Heart right ventricle (tissue), 16 donors: Measurements from ENCODE around the gene RLF. TPM values are rescaled to one million over a fixed set of nuclear protein-coding genes. Genes with fewer than 3 reads are reported as not detected.

Experiments
- ATAC-seq, 8 donors: fragments of 200-7000 bp; cut with Tn5 transposase; one replicate each; pipeline ENCODE4 v1.9.1; 2020; ENCODE audit warnings: mild to moderate bottlenecking in 8 of 8, moderate library complexity in 8 of 8, moderate number of reproducible peaks in 1 of 8
- DNase-seq, 2 donors: peaks; one replicate each; pipeline ENCODE4 v3.0.0-alpha.2; 2020
- H3K27ac ChIP-seq, 10 donors: fragments of 200-600 bp; sonication (generic) in 2 of 10; one replicate each; pipeline versions ENCODE4 v1.5.0 to v1.8.0; 2020 to 2022; ENCODE audit warnings: mild to moderate bottlenecking in 3 of 10
- H3K27me3 ChIP-seq, 7 donors: fragments of 200-600 bp; one replicate each; pipeline ENCODE4 v1.8.0; 2021 to 2022; ENCODE audit warnings: mild to moderate bottlenecking in 2 of 7
- H3K36me3 ChIP-seq, 9 donors: fragments of 200-600 bp; sonication (generic) in 1 of 9; one replicate each; pipeline versions ENCODE4 v1.5.0 to v1.8.0; 2020 to 2022; ENCODE audit warnings: mild to moderate bottlenecking in 2 of 9
- H3K4me1 ChIP-seq, 9 donors: fragments of 200-600 bp; sonication (generic) in 1 of 9; one replicate each; pipeline versions ENCODE4 v1.5.0 to v1.8.0; 2020 to 2022; ENCODE audit warnings: mild to moderate bottlenecking in 4 of 9
- H3K4me3 ChIP-seq, 10 donors: fragments of 200-600 bp; sonication (generic) in 2 of 10; one replicate each; pipeline versions ENCODE4 v1.5.0 to v1.8.0; 2020 to 2022; ENCODE audit warnings: mild to moderate bottlenecking in 7 of 10, moderate library complexity in 2 of 10
- H3K9me3 ChIP-seq, 11 donors: fragments of 200-600 bp in 10 of 11; sonication (generic) in 2 of 11; one replicate each; pipeline versions ENCODE4 v1.5.0 to v1.8.0; 2013 to 2022; ENCODE audit warnings: mild to moderate bottlenecking in 2 of 11, control low read depth in 1 of 11, moderate library complexity in 1 of 11
- CTCF ChIP-seq, 9 donors: fragments of 200-600 bp; sonication (generic) in 2 of 9; IDR thresholded peaks; one replicate each; pipeline versions ENCODE4 v1.5.0 to v1.8.0; 2021 to 2022; ENCODE audit warnings: antibody characterized with exemption in 9 of 9, mild to moderate bottlenecking in 5 of 9, moderate library complexity in 1 of 9
- WGBS, 2 donors: extraction: QIAGEN DNeasy Blood & Tissue Kit; methylation state at CpG; one replicate each; pipeline ENCODE4 v1.1.7; 2013; ENCODE audit warnings: inconsistent platforms in 1 of 2; 5-methylcytosine and 5-hydroxymethylcytosine counted together
- intact Hi-C, 10 donors: fragments of 100-400 bp; cut with DNase I; formaldehyde crosslinking; loops; one replicate each; pipeline versions ENCODE4 v1.11.1 to v1.14.2; 2022
- polyA plus RNA-seq, 2 donors: library from polyadenylated mRNA; stranded (reverse); fragments of 200-250 nt; gene quantifications; one replicate each; pipeline ENCODE4 v1.2.3, GENCODE V29; 2013
- total RNA-seq, 10 donors: library from RNA; stranded (reverse); fragmentation: NEBNext Ultra II Directional in 3 of 10; extraction: Animal tissue kit (Norgen Biotek cat#: 25700) in 3 of 10; gene quantifications; one replicate each; pipeline versions ENCODE4 v1.2.1 to v1.2.4, GENCODE V29; 2021 to 2023
- donor health status: Arrhythmogenic right ventricular cardiomyopathy.
- donor health status: ischemic (EF 13 %, LVEDD 7.1; RV severe dilation, severe dysfunction).
- donor health status: healthy with polysubstance abuse.
- donor health status: DM: no; HTN: yes; CAD: no.
- donor health status: DM: no; HTN: no; CAD: no.
- donor health status: ischemic (EF 25% LVEDD 6.9; RV normal size, moderate dysfunction).
- donor health status: ischemic (EF 25% LVEDD 5.7; RV mildly dilated, moderate dysfunction).
- donor health status: healthy.
- donor health status: DM: yes; HTN: yes; CAD: no.
- donor health status: Ischemic cardiomyopathy.
- donor health status: ischemic (EF 35%, LVEDD 5.7; RV mildly dilated, moderate dysfunction).
- donor health status: nonischemic (EF 11% LVEDD 7.7; RV severe dilation, severe dysfunction).
- donor health status: DM: yes; HTN: yes; CAD: no.
- donor health status: PGD.
- donor health status: ischemic (EF 29% LVEDD 5.4; RV normal size, mild dysfunction).
- donor health status: nonischemic (EF 23%, LVEDD 6.1; RV moderate dilation, normal function).

Gene RLF
- total and polyA plus RNA-seq, 12 donors = 3.8 to 17.3 (median 12.4) TPM

DNA sequence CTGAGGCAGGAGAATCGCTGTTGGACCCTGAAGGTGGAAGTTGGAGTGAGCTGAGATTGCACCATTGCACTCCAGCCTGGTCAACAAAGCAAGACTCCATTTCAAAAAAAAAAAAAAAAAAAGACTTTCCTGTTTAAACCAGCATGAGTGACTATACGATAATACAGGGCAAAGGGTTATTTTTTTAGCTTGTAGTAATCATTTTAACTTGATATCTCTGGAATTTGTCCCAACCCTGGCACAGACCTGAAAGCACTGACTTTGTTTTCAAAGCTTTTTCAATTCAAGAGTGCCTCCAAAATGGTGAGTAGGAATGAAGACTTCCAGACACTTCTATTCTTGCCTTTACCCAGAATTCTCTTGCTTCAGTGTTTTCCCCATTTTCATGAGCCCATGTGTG is 82.2 kb downstream of the RLF start:
- Histone ChIP-seq H3K4me3 (no peak overlapping the region), H3K9me3 (no peaks in the 10 kb centered on the region), H3K27ac (no peak overlapping the region), H3K4me1 (peaks cover 0 to 13% (median 8%) of the 10 kb centered on the region in 9 donors), H3K27me3 (no peaks in the 10 kb centered on the region), H3K36me3 (peaks cover 0 to 22% (median 4%) of the 10 kb centered on the region in 9 donors)
- TF ChIP-seq CTCF (IDR thresholded peaks at IDR 0.05) = no peak
- intact Hi-C loops = no loop called here
- DNase-seq (no peak), ATAC-seq (no peak)
- 43 to 47% methylated on average over 2 of the region's 2 CpGs for WGBS, 2 donors

DNA sequence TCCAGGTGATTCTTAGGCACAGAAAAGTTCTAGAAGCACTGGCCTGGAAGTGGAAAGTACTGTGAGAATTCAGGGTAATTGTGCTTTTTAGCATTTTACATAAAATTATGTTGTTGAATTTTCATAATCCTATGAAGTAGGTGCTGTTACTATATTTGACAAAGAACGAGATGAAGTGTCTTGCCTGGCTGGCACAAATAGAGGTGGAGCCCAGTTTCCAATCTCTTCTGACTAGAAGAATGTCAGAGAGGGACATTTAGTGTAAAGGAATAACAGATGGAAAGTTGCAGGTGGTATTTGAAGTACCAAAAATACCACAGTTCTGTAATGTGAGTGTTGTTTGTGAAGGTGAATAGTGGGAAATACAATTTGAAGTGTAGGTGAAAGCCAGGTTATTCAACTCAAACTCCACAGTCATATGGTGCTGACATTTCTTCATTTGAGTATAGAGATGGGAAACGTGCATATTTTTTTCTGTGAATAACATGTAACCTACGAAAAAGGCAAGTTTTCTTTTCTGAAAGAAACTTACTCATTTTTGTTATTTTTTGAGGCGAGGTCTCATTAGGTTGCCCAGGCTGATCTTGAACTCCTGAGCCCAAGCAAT is 83.1 kb downstream of the RLF start:
- H3K27ac ChIP-seq = no peak overlapping the region

GRCh38 chr1:40245686-40246085 is 84.5 kb downstream of the RLF start:
- H3K9me3 ChIP-seq = no peaks in the 10 kb centered on the region
- whole genome bisulfite sequencing, 2 donors = 93 to 95% methylated on average over 3 of the region's 3 CpGs
- ATAC-seq (no peak), DNase-seq (no peak)
- intact Hi-C loops = no loop called here
- H3K4me3 ChIP-seq = no peak overlapping the region
- no peak for TF ChIP-seq CTCF (IDR thresholded peaks at IDR 0.05)
- H3K4me1 ChIP-seq = peaks cover 0 to 13% (median 8%) of the 10 kb centered on the region in 9 donors
- no peak overlapping the region for H3K27ac ChIP-seq
- H3K36me3 ChIP-seq = no peaks in the 10 kb centered on the region
- H3K27me3 ChIP-seq = no peaks in the 10 kb centered on the region

More for the DNA sequence above, 83.1 kb downstream of the RLF start:
- ATAC-seq (peak in 1 of 8 donors; percentile 72), DNase-seq (no peak)
- TF ChIP-seq CTCF (IDR thresholded peaks at IDR 0.05) = no peak
- Histone ChIP-seq H3K27me3 (no peaks in the 10 kb centered on the region), H3K4me3 (no peak overlapping the region), H3K4me1 (peaks cover 0 to 13% (median 8%) of the 10 kb centered on the region in 9 donors), H3K9me3 (no peaks in the 10 kb centered on the region), H3K36me3 (peaks cover 0 to 13% (median 0%) of the 10 kb centered on the region in 9 donors)
- intact Hi-C loops = no loop called here
- 62 to 69% methylated on average over 4 of the region's 4 CpGs for WGBS, 2 donors

GRCh38 chr1:40247655-40248054 is 86.5 kb downstream of the RLF start, which contains the start of gene TMCO2:
TSS of gene TMCO2 (plus strand) at chr1:40247937. CDS start at chr1:40247994, 57 bp downstream.
- no peak for ATAC-seq
- 72 to 93% methylated on average over 1 of the region's 1 CpG for WGBS, 2 donors
- peaks cover 0 to 13% (median 6%) of the 10 kb centered on the region in 9 donors for H3K4me1 ChIP-seq
- TF ChIP-seq CTCF (IDR thresholded peaks at IDR 0.05) = no peak
- no peak for DNase-seq
- no peaks in the 10 kb centered on the region for H3K27me3 ChIP-seq
- H3K9me3 ChIP-seq = no peaks in the 10 kb centered on the region
- H3K36me3 ChIP-seq = no peaks in the 10 kb centered on the region
- H3K4me3 ChIP-seq = no peak within 1 kb of the TSS
- H3K27ac ChIP-seq = no peak within 1 kb of the TSS
- intact Hi-C loops = no loop called here
